ENCODE measurements around the gene GPC6. TPM values are rescaled to one million over a fixed set of nuclear protein-coding genes. Genes with fewer than 3 reads are reported as not detected.

The GPC6 gene
- total RNA-seq, 1 experiment from 2014 or later = 0.22 TPM

GRCh38 chr13:93529961-93530360, 303.4 kb downstream of the GPC6 start (continued):
- TF ChIP-seq EZH2phosphoT487 (IDR thresholded peaks at IDR 0.05; ENCODE audit: borderline replicate concordance) = no peak

- TF ChIP-seq POLR2A (IDR thresholded peaks at IDR 0.05; ENCODE audit: borderline replicate concordance, extremely low read depth, insufficient read depth, insufficient read length) (no peak), CBX3 (IDR thresholded peaks at IDR 0.05; ENCODE audit: low read depth) (no peak), SP1 (IDR thresholded peaks at IDR 0.05; ENCODE audit: low read depth) (no peak), EZH2phosphoT487 (IDR thresholded peaks at IDR 0.05; ENCODE audit: borderline replicate concordance) (no peak), RAD21 (IDR thresholded peaks at IDR 0.05; ENCODE audit: low read depth) (no peak), JUND (IDR thresholded peaks at IDR 0.05) (no peak), TCF7L2 (IDR thresholded peaks at IDR 0.05; ENCODE audit: borderline replicate concordance, extremely low read depth, insufficient read depth, insufficient read length) (no peak), MAX (IDR thresholded peaks at IDR 0.05) (no peak), ATF3 (IDR thresholded peaks at IDR 0.05) (no peak)
- Histone ChIP-seq H3K9ac (ENCODE audit: low read length) (no peak overlapping the region), H3K36me3 (ENCODE audit: control insufficient read depth in 1 of 2, insufficient read depth in 2 of 2, low read length in 2 of 2) (no peaks in the 10 kb centered on the region), H2AFZ (ENCODE audit: low read depth, low read length, poor library complexity, severe bottlenecking) (no peak overlapping the region), H3K27ac (ENCODE audit: low read depth, low read length) (no peak overlapping the region), H3K9me2 (ENCODE audit: insufficient read depth) (no peaks in the 10 kb centered on the region), H3K79me2 (ENCODE audit: insufficient read depth, low read length) (no peaks in the 10 kb centered on the region), H3K9me3 (ENCODE audit: control insufficient read depth in 1 of 2, insufficient read depth in 1 of 2, low read depth in 1 of 2, low read length in 2 of 2) (peaks cover 3 to 4% of the 10 kb centered on the region in 2 experiments; a peak in 2 of 4 replicates), H3K4me3 (replicated peaks in 1 of 2; ENCODE audit: low read depth in 1 of 2, low read length in 2 of 2) (no peak overlapping the region), H3K4me2 (ENCODE audit: low read length) (no peak overlapping the region), H4K20me1 (ENCODE audit: insufficient read depth) (no peaks in the 10 kb centered on the region), H3K27me3 (ENCODE audit: insufficient read depth, low read length) (no peaks in the 10 kb centered on the region), H3K4me1 (ENCODE audit: control insufficient read depth in 1 of 2, insufficient read depth in 2 of 2, low read length in 2 of 2) (no peaks in the 10 kb centered on the region)
- ChIA-PET RAD21 (ENCODE audit: low non-redundant PET in 1 of 2, low total read pairs in 2 of 2, uncharacterized antibody in 2 of 2, unreplicated experiment in 2 of 2) (no interaction called here), CTCF (no interaction called here), POLR2A (no interaction called here)
- ATAC-seq = no peak
- DNase-seq (ENCODE audit: low read depth, low spot score) = no peak
- intact Hi-C loops (cut with micrococcal nuclease) = no loop called here
- BruUV-seq (replicated peaks) = no TSS peak
Observed at GRCh38 chr13:93534181-93534700, 307.6 kb downstream of the GPC6 start.

- POLR2A ChIA-PET = no interaction called here
- H3K9ac ChIP-seq (ENCODE audit: low read length) = no peak overlapping the region
- no peaks in the 10 kb centered on the region for H4K20me1 ChIP-seq (ENCODE audit: insufficient read depth)
- RAD21 ChIA-PET (ENCODE audit: low non-redundant PET in 1 of 2, low total read pairs in 2 of 2, uncharacterized antibody in 2 of 2, unreplicated experiment in 2 of 2) = no interaction called here
- no peak overlapping the region for H2AFZ ChIP-seq (ENCODE audit: low read depth, low read length, poor library complexity, severe bottlenecking)
- no peak for TF ChIP-seq ZFX (IDR thresholded peaks at IDR 0.05)
- TF ChIP-seq YY1 (IDR thresholded peaks at IDR 0.05; ENCODE audit: extremely low read depth, insufficient replicate concordance, low read depth, low read length) = no peak
- TF ChIP-seq SIN3A (IDR thresholded peaks at IDR 0.05; ENCODE audit: low read depth) = no peak
- no peak for TF ChIP-seq EGR1 (IDR thresholded peaks at IDR 0.05; ENCODE audit: low read depth)
- no peak for TF ChIP-seq ELF1 (IDR thresholded peaks at IDR 0.05; ENCODE audit: borderline replicate concordance, low read depth)
- intact Hi-C loops (cut with micrococcal nuclease) = no loop called here
- H3K27ac ChIP-seq (ENCODE audit: low read depth, low read length) = no peak overlapping the region
- peaks cover 3 to 4% of the 10 kb centered on the region in 2 experiments; a peak in 2 of 4 replicates for H3K9me3 ChIP-seq (ENCODE audit: control insufficient read depth in 1 of 2, insufficient read depth in 1 of 2, low read depth in 1 of 2, low read length in 2 of 2)
- H3K36me3 ChIP-seq (ENCODE audit: control insufficient read depth in 1 of 2, insufficient read depth in 2 of 2, low read length in 2 of 2) = no peaks in the 10 kb centered on the region
- H3K79me2 ChIP-seq (ENCODE audit: insufficient read depth, low read length) = no peaks in the 10 kb centered on the region
- CTCF ChIA-PET = no interaction called here
- no peak overlapping the region for H3K4me3 ChIP-seq (replicated peaks in 1 of 2; ENCODE audit: low read depth in 1 of 2, low read length in 2 of 2)
- no TSS peak for BruUV-seq (replicated peaks)
- H3K4me2 ChIP-seq (ENCODE audit: low read length) = no peak overlapping the region
- H3K4me1 ChIP-seq (ENCODE audit: control insufficient read depth in 1 of 2, insufficient read depth in 2 of 2, low read length in 2 of 2) = no peaks in the 10 kb centered on the region
- DNase-seq (ENCODE audit: low read depth, low spot score) = no peak
- no peaks in the 10 kb centered on the region for H3K27me3 ChIP-seq (ENCODE audit: insufficient read depth, low read length)
- no peaks in the 10 kb centered on the region for H3K9me2 ChIP-seq (ENCODE audit: insufficient read depth)
- ATAC-seq = no peak
Observed at GRCh38 chr13:93535251-93535650, 308.6 kb downstream of the GPC6 start.
